ENCODE results near the gene DNAL4. TPM values are rescaled to one million over a fixed set of nuclear protein-coding genes. Genes with fewer than 3 reads are reported as not detected.

Gene DNAL4
- total RNA-seq, 2 experiments from 2014 or later, result 5.5 to 6.0 TPM

GRCh38 chr22:38834991-38835390 is 41.0 kb upstream of the DNAL4 start:
- H3K9me3 Mint-ChIP-seq, result no peaks in the 10 kb centered on the region
- no peaks in the 10 kb centered on the region for H3K4me1 Mint-ChIP-seq (ENCODE audit: low read depth)
- no peak overlapping the region for H3K4me3 Mint-ChIP-seq
- CTCF ChIA-PET, result no interaction called here
- TF ChIP-seq, protein P1, sequence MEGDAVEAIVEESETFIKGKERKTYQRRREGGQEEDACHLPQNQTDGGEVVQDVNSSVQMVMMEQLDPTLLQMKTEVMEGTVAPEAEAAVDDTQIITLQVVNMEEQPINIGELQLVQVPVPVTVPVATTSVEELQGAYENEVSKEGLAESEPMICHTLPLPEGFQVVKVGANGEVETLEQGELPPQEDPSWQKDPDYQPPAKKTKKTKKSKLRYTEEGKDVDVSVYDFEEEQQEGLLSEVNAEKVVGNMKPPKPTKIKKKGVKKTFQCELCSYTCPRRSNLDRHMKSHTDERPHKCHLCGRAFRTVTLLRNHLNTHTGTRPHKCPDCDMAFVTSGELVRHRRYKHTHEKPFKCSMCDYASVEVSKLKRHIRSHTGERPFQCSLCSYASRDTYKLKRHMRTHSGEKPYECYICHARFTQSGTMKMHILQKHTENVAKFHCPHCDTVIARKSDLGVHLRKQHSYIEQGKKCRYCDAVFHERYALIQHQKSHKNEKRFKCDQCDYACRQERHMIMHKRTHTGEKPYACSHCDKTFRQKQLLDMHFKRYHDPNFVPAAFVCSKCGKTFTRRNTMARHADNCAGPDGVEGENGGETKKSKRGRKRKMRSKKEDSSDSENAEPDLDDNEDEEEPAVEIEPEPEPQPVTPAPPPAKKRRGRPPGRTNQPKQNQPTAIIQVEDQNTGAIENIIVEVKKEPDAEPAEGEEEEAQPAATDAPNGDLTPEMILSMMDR (IDR thresholded peaks at IDR 0.05), result no peak
- H3K27ac Mint-ChIP-seq, result no peak overlapping the region
- intact Hi-C loops (cut with micrococcal nuclease), result no loop called here
- DNase-seq (no peak), ATAC-seq (no peak)
- H3K27me3 Mint-ChIP-seq, result no peaks in the 10 kb centered on the region
- POLR2A ChIA-PET, result interaction anchor here (0.6 to 1.3 kb wide), 5 partner anchors 9 to 502 kb away, joined by 3 to 4 read pairs (median 3); partner anchors contain the start of gene NPTXR
- H3K36me3 Mint-ChIP-seq (ENCODE audit: low read depth), result no peaks in the 10 kb centered on the region

DNA sequence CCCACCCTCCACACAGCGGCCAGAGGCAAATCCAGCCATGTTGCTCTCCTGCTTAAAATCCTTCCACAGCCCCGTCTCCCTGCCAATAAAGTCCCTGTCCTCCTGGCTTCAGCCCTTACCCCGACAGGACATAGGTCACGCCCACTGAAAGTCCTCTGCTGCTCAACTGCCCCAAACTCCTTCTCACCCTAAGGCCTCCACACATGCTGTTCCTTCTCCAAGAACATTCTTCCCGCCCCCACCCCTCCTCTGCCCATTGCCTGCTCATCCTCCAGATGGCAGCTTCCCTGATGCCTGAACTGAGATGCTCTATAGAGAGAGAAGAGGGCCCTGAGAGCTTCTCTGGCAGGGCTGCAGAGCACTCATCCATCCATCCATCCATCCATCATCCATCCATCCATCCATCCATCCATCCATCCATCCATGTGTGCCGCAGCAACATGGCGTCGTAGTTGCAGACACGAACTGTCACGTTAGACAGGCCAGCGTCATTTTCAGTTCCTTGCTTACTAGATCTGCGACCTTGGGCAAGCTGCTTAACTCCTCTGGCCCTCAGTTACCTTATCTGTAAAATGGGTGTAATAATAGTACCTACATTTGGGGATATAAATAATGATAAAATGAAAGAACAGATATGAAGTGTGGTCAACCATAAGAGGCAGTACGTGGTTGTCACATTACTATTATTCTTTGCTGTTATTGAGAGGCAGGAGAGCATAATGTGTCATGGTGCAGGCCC is 40.4 kb upstream of the DNAL4 start:
- intact Hi-C loops (cut with micrococcal nuclease), result no loop called here
- no peak overlapping the region for H3K27ac Mint-ChIP-seq
- no peak overlapping the region for H3K4me3 Mint-ChIP-seq
- H3K4me1 Mint-ChIP-seq (ENCODE audit: low read depth), result no peaks in the 10 kb centered on the region
- no peaks in the 10 kb centered on the region for H3K27me3 Mint-ChIP-seq
- ChIA-PET CTCF (interaction anchor here (1.2 kb wide), 1 partner anchor 109 kb away, joined by 3 read pairs; no protein-coding TSS in a partner anchor), POLR2A (interaction anchor here (0.6 to 1.4 kb wide), 7 partner anchors 10 to 503 kb away, joined by 3 to 4 read pairs (median 3); partner anchors contain the start of gene NPTXR)
- DNase-seq, result no peak
- TF ChIP-seq, protein P1 (IDR thresholded peaks at IDR 0.05), result no peak
- ATAC-seq, result no peak
- no peaks in the 10 kb centered on the region for H3K9me3 Mint-ChIP-seq
- H3K36me3 Mint-ChIP-seq (ENCODE audit: low read depth), result no peaks in the 10 kb centered on the region

- no peak for DNase-seq
- no peaks in the 10 kb centered on the region for H3K27me3 Mint-ChIP-seq
- ChIA-PET CTCF (interaction anchor here (1.2 kb wide), 1 partner anchor 108 kb away, joined by 3 read pairs; no protein-coding TSS in a partner anchor), POLR2A (interaction anchor here (1.4 kb wide), 1 partner anchor 13 kb away, joined by 4 read pairs; no protein-coding TSS in a partner anchor)
- no peaks in the 10 kb centered on the region for H3K4me1 Mint-ChIP-seq (ENCODE audit: low read depth)
- no peaks in the 10 kb centered on the region for H3K9me3 Mint-ChIP-seq
- no peak overlapping the region for H3K4me3 Mint-ChIP-seq
- no peaks in the 10 kb centered on the region for H3K36me3 Mint-ChIP-seq (ENCODE audit: low read depth)
- TF ChIP-seq, protein P1 (IDR thresholded peaks at IDR 0.05), result no peak
- intact Hi-C loops (cut with micrococcal nuclease), result no loop called here
- ATAC-seq, result no peak
- H3K27ac Mint-ChIP-seq, result no peak overlapping the region
These were observed 39.1 kb upstream of the DNAL4 start for GRCh38 chr22:38833061-38833460.

DNA sequence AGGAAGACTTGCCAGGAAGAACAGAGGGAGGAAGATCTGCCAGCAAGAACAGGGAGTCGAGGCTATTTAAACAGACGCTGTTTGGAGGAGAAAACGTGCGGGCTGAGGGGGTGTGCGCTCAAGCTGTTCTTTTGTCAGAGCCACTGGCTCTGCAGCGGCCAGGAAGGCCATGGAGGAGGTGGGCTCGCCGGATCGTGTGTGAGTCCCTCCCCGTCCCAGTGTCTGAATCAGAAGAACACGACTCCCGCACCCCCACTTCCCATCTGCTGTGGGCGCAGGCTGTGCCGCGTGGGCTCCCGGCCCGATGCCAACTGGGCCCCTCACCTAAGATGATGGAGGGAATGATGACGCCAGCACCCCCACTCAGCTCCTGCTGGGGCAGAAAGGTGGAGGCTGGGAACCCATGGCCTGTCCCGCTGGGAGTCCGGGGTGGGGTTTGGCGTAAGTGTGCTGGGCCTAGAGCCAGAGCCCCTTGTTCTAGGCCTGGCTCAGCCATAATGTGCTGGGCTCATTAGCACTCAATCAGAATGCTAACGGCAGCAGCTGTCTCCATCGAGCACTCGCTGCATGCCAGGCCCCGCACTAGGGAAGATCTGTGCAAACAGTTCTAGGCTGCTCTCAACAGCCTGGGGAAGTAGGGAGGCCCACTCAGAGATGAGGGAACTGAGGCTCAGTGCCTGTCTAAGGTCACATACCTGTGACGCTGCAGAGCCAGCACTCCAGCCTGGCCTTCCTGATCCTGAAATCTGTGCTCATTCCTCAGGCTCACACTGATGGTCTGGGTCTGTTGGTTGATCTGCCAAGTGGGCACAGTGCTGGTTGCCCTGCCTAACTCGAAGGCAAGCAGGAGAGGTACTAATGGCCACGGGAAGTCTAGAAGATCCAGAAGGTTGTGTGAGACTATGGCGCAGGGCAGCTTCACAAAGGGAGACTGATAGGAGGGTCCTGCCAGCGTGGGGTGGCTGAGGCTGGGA is 38.3 kb upstream of the DNAL4 start:
- POLR2A ChIA-PET, result interaction anchor here (1.4 kb wide), 1 partner anchor 12 kb away, joined by 4 read pairs; no protein-coding TSS in a partner anchor
- H3K4me3 Mint-ChIP-seq, result no peak overlapping the region
- no peaks in the 10 kb centered on the region for H3K36me3 Mint-ChIP-seq (ENCODE audit: low read depth)
- no peaks in the 10 kb centered on the region for H3K4me1 Mint-ChIP-seq (ENCODE audit: low read depth)
- no peaks in the 10 kb centered on the region for H3K9me3 Mint-ChIP-seq
- TF ChIP-seq, protein P1 (IDR thresholded peaks at IDR 0.05), result no peak
- DNase-seq (no peak), ATAC-seq (no peak)
- CTCF ChIA-PET, result no interaction called here
- H3K27ac Mint-ChIP-seq, result no peak overlapping the region
- no peaks in the 10 kb centered on the region for H3K27me3 Mint-ChIP-seq
- intact Hi-C loops (cut with micrococcal nuclease), result no loop called here

Measured in activated CD8-positive, alpha-beta T cell treated with anti-CD3 and anti-CD28 coated beads for 36 hours (primary cell).